SW 1271 (cell line): ENCODE measurements around the gene MMP10.
A peak's percentile ranks its signal among the peaks of the same experiment; 100 is the strongest.

Source experiments
- DNase-seq, 2 experiments: peaks; one replicate each; lab custom pipeline; 2025; lab: John Stamatoyannopoulos, UW

Gene MMP10

DNA sequence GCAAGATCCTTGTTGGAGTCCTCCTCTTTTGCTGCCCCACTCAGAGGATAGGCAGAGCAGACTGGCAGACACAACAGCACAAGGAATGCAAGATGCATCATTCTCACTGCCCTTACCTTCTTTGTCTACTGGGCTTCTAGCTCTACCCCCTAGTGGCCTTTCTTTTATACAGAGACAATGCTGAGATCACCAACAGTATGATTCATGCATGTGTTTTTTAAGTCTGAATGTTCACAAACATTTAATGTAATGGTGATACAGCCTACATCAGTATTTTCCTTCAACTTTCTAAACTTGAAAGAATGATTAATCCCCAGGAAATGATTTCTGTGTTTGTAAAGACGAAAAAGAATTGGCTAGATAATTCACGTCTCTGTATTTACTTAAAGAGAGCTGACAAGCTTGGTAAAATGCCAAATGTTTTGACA lies at the start of gene MMP10:
Gene MMP10, minus strand, starts transcription at position 138 of the 428 bp plus-strand sequence. Its CDS starts 37 bp downstream, at position 101.
- DNase-seq = peak; percentile 76 to 90

DNA sequence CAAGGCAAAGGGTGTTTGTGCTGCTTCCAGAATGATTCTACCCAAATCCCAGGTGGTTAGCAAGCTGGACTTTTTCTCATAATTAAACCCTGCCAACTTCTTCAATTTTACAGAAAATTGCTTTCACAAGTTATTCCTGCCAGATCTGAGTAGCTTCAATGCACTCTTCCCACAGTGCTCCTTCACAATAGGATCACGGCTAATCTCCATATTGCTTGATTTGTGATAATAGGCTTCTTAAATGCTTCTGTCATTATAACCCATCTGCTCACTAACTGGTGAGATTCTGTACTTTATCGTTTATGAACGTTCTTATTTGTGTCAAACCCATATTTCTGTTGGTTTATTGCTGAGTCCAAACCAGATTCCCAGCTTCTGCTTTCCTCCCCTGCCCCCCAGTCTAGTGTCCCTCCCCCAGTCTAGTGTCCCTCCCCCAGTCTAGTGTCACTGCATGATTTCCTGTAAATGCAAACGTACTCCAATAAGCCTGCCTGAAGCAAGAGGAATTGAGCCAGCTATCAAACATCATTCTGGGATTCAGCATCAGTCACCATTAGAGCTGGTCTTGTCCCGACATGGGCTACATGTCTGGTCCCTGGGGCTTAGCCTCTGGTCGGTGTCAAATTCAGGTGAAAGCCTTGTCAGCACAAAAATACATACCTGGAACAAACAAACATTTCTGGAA lies 49.0 kb upstream of the MMP10 start:
- no peak for DNase-seq

DNA sequence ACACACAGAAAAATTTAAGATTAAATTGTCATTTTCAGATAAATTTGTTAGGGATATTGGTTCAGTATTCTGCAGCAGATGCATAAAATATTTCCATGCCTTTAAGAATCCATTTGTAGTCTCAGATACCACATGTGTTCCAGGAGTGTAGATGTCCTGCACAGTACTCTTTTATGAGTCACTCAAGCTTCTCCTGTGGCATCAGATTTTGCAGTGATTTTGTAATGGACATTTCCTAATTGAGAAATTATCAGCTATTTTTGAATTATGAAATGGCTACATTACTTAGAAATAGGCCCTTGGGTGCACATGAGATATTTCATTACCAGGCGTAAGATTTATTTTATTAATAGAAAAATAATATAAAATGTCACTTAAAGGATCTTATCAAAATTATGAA lies 44.1 kb upstream of the MMP10 start:
- DNase-seq = no peak

DNA sequence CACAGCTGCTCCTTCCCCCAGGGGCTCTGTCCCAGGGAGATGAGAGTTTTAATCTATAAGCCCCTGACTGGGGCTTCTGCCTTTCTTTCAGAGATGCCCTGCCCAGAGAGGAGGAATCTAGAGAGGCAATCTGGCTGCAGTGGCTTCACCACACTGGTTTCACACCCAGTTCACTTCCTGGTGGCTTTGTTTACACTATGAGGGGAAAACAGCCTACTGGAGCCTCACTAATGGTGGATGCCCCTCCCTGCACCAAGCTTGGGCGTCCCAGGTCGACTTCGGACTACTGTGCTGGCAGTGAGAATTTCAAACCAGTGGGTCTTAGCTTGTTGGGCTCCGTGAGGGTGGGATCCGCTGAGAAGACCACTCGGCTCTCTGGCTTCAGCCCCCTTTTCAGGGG lies 39.1 kb upstream of the MMP10 start:
- no peak for DNase-seq

DNA sequence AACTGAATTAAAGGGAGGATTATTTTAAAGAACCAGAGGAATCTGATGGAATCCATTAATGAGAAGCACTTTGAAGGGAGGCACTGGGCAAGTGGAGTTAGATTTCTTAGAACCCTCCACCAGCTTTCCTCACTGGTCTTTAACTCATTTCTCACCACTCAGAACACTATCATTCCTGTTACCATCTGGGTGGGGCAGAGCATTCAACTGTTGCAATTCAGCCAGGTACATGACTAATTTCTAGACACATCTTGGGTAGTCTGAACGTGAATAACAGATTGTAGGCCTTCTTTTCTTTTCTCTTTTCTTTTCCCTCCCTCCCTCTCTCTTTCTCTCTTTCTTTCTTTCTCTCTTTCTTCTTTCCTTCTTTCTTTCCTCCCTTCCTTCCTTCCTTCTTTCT lies 33.1 kb upstream of the MMP10 start:
- no peak for DNase-seq

DNA sequence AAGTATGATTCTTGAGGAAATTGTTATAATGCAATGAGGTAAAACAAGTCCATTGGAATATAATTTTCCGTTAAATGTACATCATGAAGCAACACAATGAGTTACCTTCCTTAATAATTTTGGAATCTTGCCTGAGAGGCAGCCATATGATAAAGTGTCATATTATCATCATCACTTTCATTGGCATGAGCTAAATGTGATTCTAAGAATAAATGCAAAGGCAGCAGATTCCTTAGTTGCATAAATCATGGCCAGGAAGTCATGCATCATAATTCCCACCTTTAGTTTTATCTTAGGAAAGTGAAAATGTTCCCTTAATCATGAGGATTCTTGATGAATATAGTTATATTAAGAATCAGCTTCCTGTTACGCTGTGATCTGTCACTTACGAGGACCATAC lies 31.8 kb upstream of the MMP10 start:
- DNase-seq = no peak

DNA sequence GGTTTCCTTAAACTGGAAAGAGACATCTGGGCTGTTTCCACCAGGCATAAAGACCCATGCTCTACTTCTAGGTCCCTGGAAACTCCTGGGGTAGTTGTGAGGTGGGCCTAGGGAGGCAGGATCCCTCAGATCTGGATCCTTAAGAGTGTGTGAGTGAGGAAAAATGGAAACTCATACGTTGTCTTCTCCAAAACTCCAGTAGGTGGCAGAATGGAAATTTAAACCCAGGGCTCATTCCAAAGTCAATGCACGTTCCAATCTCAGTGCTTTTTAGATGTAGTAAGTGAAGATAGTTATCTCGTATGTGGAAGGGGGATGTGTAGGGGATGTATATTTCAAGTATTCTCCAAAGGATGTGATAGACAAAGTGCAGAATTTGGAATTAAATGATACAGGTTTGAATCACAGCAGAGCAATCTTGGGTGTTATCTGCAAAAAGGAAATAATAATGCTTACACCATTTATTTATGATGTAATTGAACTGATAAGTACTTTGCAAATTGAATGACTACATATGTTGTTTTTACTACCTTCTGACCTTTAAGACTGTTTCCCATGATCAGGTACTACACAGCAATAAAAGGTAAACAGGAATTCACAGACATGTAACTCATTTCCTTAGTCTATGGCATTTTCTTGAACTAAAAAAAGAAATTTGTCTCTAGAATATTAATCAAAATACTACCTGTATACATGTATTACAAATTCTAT lies 30.7 kb upstream of the MMP10 start:
- DNase-seq = peak; percentile 24 to 72

DNA sequence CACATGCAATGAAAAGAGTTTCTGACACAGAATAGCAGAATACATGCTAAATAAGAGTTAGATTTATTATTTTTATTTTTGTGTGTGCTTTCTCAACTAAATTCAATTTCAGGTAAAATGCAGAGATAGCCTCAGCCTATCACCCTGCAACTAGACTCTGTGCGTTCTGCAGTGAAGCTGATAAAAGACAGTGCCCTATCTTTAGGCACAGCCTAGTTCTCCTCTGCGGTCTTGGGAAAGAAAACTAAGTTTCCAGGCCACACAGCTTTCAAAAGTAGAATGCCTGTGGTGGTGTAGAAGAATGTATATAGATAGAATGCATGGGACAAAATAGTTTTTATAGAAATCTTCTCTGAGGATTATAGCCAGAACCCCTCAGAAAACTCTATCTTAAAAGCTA lies 29.5 kb upstream of the MMP10 start:
- DNase-seq = no peak

DNA sequence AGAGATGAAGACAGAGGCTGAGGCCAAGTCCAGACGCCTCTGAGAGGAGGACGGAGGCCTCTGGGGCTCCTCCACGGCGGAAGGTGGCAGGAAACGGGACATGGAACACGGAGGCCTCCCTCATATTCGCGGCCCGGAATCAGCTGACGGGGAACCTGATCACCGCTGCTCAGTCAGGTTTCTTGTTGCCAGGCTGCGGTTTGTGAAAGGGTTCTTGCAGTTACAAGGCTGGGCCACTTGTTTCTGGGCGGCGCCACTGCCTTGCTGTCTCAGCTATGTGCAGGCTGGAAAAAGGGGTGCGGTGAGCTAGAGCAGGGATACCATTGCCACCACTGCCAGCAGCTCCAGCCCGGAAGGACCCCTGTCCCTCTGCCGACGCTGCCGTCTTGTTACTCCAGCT lies 27.5 kb upstream of the MMP10 start:
- DNase-seq = no peak

DNA sequence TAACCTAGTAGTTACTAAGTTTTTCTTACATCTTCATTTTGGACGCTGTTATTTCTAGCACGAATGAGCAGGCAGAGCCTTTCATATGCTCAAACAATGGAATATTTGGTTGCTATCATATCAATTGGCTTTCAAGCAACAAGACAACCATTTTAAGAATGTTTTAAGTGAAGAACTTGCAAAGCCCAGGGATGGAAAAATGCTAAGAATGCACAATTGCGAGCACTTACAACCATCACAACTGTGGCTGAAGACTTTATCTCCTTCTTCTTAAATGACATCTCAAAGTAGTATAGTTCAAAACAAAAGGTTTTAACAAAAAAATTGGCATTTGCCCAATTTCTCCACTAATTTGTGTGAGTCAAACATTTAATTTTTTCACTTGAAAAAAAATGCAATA lies 25.9 kb upstream of the MMP10 start:
- DNase-seq = no peak

DNA sequence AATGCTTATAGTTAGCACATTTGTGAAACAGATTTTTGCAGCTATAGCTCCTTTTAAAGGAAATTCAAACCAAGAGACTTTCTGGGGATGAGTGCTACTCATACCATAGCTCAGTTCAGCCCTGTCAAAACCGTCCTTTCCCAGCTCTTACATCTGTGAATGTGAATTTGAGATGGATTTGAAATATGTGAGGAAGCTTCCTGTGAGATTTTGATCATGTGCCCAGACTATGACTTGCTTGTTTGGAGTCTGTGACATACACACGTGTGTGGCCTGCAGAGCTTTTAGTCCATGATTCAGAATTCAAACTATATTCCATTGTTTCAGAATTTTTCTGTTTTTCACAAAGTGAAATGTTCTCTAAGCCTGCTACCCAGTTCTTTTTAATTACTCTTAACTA lies 21.9 kb upstream of the MMP10 start:
- no peak for DNase-seq

DNA sequence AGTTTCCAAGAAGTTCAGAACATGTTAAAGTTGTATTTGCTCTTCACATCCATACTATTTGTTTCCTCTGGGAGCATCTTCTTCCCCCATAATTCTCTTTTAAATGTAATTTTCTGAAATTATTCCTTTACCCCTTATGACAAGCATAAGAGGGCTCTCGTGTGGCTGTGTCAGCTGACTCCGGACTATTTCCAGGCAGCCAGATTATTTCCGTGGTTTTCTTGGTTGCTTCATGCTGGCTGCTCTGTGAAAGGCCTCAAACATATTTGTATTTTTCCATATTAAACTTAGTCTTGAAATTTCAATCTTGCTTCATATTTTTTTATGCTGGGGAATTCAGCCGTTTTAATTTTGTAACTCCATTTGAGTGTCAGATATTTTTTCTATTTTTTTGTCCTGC lies 20.3 kb upstream of the MMP10 start:
- no peak for DNase-seq

DNA sequence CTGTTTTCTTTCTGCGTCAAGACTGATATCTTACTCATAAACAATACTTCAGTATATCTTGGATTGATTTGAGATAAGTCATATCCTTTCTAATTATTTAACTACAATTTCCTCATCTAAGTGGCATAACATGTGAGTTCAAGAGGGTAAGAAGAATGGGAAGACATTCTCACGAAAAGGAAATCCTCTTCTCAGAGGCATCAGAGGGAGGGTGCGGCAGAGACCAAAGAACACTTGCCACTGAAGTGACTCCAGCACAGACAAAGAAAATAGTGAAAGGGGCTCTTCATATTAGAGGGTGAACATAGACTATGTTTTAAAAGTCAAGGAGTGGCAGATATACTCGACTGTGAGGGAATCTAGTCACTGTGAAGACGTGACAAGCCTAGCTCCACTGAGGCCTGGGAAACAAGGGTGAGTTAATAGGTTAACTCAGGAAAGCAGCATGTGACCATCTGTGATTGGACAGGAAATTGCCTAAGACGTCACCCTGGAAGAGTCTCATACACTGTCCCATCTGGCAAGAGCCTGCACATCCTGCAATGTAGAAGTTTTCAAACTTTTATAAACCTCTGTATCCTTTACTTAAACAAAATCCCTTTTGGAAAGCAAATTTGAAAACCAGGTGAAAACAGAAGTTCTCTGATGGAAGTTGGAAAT lies 19.4 kb upstream of the MMP10 start:
- DNase-seq = no peak

DNA sequence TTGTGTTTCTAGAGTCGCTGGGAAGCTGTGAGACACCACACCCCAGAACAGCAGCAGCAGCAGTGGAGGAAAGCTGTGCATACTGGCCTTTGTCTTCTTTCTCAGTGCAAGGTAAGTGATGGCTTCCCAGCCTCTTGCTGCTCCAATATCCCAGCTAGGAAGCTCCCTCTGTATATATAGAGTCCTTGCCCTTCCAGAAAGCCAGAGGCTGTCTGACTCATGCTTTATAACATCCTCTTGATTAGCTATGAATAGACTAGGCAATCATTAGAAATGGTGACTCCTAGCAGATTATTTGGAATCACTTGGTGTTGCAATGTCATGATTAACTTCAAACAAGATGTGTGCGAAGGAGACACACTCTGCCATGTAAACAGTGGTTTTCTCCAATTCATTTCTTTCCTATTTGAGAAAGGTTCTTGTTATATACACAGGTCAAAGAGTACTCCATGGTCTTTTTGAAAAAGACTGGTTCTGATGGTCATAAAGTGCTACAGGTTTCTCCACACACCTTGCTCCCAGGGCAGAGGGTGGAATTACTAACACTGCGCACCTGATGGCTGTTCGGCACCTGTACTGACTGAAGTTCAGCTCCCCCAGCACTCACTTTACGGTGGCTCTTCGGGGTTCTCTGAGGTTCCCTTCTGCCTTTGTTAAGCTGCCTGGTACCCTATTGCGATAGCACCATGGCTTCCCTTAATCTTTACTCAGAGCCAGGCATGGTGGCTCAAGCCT lies 17.8 kb upstream of the MMP10 start, which contains the start of gene MMP1:
Gene MMP1, minus strand, starts transcription at position 149 of the 735 bp plus-strand sequence. Its CDS starts 68 bp downstream, at position 81.
- DNase-seq = peak in 1 of 2 experiments; percentile 26

DNA sequence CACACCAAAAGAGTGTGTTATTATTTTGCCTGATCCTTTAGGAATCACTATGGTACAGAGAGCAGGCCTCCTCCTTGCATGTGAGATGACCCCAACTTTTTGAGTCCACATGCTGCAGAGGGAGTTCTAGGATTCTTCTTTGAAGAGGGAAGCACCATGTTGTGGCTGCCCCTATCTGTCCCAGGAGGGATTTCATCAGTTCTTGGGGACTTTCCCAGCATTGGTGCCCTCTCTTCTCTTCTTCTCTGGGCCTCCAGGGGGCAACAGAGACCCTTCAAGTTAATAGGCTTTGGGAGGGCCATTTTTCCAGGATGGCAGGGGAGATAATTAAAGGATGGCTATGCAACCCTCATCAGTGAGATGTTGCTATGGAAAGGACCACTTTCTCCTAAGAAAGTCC lies 14.0 kb upstream of the MMP10 start:
- peak; percentile 74 to 80 for DNase-seq

DNA sequence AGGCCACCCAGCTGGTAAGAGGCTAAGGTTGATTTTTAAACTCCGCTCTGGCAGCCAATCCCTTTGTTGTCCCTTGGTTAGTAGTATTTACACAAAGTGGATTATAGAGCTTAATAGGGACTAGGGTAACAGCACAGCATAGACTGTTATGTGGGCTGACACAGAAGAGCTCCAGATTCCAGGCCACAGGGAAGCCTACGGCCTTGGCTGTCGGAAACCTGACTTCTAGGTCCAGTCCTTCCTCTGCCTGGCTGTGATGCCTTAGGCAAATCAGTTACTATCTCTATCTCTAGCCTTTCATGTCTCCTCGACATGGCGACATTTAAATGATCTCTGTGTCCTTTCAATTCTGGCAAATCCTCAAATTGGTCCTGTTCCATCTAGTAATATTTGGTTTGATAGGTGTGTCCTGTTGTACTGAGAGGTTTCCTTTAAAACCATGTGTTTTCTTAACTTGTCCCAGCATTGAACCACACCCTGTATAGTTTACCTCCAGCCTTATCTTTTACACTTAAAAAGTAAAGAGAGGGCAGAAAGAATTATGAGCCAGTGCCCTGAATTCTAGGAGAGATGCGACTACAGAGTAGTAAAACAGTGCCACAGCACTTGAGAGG lies 13.4 kb upstream of the MMP10 start:
- DNase-seq = no peak

DNA sequence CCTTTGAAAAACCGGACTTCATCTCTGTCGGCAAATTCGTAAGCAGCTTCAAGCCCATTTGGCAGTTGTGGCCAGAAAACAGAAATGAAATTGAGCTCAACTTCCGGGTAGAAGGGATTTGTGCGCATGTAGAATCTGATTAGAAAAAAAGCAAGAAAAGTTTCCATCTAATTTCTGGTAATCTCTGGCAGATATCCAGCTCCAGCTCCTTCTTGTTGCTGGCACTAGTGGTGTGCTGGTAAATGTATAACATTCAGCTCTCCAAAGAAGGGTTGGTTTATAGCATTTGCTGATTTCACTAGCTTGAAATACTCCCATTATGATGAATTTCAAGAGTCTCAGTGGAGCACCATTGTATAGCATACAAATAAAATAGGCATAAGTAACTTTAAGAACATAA lies 12.2 kb upstream of the MMP10 start:
- DNase-seq = no peak

DNA sequence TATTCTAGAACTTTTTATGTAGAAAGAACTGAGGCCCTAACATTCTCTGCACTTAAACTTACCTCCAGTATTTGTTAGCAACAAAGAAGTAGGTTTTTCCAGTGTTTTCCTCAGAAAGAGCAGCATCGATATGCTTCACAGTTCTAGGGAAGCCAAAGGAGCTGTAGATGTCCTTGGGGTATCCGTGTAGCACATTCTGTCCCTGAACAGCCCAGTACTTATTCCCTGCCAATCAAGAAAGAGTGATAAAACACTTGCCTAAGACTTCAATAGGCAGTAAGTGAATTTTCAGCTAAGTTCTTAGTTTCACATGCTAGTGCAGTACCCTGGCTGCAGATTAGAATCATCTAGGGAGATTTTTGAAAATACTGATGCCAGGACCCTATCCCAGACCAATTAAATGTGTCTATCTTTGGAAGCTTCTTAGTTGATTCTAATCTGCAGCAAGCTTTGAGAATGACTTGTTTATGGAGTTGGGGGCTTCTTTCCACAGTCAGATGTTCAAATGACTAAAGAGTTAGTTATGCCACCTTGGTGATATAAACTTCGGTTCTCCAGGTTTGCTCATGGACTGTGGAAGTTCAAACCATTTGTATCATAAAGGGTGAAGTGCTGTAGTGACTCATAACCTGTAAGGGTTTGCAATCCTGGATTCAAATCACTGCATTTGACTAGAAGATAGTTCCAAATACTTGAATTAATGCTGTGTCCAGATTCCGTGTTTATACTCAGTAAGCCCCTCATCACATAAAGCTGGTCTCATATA lies 11.0 kb upstream of the MMP10 start:
- no peak for DNase-seq

DNA sequence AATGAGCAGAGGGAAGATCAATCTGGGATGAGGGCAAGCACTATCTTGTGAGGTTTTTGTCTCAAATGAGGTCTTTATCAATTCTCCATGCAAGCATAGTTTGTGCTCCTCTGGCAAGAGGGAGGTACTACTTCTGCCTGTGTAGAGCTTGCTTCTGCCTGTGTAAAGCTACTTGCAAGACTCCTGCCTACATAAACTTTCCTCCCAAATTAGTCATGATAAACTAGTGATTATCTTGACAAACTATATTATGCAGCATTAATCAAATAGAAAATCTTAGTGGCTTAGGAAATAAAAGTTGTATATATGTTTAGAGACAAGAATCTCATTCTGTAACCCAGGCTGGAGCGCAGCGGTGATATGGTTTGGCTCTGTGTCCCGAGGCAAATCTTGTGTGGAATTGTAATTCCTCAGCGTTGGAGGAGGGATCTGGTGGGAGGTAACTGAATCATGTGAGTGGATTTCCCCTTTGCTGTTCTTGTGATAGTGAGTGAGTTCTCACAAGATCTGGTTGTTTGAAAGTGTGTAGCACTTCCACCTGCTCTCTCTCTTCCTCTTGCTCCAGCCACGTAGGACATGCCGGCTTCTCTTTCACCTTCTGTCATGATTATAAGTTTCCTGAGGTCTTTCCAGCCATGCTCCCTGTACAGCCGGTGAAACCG lies 8.0 kb upstream of the MMP10 start:
- DNase-seq = no peak

DNA sequence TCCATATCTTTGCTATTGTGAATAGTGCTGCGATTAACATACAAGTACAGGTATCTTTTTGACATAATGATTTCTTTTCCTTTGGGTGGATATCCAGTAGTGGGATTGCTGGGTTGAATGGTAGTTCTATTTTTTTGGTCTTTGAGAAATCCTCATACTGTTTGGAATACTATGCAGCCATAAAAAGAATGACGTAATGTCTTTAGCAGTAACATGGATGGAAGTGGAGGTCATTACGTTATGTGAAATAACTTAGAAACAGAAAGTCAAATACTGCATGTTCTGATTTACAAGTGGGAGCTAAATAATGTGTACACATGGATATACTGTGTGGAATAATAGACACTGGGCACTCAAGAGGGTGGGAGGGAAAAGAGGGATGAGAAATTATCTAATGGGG lies 4.0 kb upstream of the MMP10 start:
- DNase-seq = no peak

DNA sequence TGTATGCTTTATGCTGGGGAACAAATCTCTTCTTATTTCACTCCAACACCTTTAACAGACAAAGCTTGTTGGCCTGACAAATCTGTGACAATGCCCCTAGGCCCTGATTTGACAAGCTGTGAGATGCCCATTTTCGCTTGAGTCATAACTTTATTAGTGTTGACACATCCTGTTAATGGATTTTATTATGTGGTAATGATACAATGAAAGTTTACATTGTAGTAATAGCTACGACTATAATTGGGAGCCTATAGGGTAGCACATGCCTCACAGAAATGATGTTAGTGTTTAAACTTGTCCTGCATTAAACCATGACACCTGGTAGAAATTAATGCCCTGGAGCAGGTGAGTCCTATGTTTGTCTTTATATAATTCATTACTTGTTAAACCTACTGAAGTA lies 3.3 kb upstream of the MMP10 start:
- no peak for DNase-seq
